IPS-18c (cell line): ENCODE results near the gene TMEM120B.
A peak's percentile ranks its signal among the peaks of the same experiment; 100 is the strongest.
"Not testable (repeated sequence)": the region's sequence is repeated elsewhere in the genome, so short reads cannot be mapped to it uniquely, and the experiment has no call there.

Source experiments
- H3K4me3 ChIP-seq: 2 replicates; pipeline ENCODE4 v1.7.0; 2013; ENCODE audit warnings: low read depth, mild to moderate bottlenecking, low read length, moderate library complexity; ENCODE audit not compliant: insufficient read depth
- H3K9me3 ChIP-seq: one replicate; pipeline ENCODE4 v1.6.1; 2013; ENCODE audit warnings: mild to moderate bottlenecking, low read length, moderate library complexity; ENCODE audit not compliant: control insufficient read depth, insufficient read depth

TMEM120B gene

DNA sequence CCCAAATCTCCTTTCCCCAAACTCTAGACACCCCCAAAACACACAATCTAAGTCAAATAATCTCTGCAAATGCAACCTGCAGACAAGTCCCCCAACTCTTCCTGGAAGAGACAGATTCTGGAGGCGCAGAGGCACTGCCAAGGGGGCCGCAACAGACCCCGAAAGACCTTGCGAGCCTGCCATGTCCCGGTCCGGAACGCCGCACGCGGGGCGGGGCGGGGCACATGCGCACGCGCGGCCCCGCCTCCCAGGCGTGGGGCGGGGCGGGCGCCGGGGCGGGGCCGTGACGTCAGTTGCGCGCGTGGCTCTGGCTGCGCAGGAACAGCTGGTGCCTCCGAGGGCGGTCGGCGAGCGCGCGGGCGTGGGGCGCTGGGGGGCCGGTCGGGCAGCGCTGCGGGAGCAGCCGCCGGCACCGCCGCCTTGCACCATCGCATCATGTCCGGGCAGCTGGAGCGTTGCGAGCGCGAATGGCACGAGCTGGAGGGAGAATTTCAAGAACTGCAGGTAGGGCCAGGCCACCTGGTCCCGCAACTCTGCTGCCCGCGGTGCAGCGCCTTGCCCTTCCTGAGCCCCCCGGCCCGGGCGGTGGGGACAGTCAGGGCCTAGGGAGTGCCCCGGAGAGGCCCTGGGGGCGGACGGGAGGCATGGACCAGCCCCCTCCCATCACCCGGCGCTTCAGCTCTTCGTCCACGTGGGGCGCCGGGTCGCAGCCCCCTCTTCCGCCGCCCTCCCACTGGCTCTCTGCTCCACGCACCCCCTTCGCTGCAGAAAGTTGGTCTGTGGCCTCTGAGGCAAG is at the start of gene TMEM120B:
TSS of gene TMEM120B (plus strand) at position 292 of the 796 bp plus-strand sequence. CDS start at position 436, 144 bp downstream.
- H3K9me3 ChIP-seq: no peaks in the 10 kb centered on the region
- peak within 1 kb of the TSS; percentile 94 for H3K4me3 ChIP-seq

DNA sequence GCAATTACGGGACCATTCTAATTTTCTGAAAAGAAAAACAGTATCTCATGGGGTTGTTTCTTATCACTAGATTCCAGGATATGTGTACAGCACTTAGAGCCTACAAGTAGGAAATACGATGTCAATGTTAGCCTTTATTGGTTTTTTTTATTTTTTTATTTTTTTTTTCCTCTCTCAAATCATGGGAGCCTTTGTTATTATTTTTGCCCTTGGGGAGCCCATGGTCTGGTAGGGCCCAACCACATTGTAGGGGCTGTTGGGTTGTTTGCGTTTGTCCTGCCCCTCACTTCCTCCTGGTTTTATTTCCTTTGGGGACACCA is 49.0 kb upstream of the TMEM120B start:
- H3K9me3 ChIP-seq: no peaks in the 10 kb centered on the region
- no peak overlapping the region; the same call in 1 of the 2 replicates for H3K4me3 ChIP-seq

DNA sequence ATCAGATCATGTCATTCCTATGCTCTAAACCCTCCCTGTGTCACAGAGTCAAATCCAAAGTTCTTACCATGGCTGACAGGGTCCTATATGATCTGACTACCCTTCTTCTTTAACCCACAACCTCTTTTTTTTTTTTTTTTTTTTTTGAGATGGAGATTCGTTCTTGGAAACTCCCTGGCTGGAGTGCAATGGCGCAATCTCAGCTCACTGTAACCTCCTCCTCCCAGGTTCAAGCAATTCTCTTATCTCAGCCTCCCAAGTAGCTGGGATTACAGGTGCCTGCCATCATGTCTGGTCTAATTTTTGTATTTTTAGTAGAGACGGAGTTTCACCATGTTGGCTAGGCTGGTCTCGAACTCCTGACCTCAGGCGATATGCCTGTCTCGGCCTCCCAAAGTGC is 45.7 kb upstream of the TMEM120B start:
- not testable (repeated sequence) for H3K4me3 ChIP-seq, H3K9me3 ChIP-seq

DNA sequence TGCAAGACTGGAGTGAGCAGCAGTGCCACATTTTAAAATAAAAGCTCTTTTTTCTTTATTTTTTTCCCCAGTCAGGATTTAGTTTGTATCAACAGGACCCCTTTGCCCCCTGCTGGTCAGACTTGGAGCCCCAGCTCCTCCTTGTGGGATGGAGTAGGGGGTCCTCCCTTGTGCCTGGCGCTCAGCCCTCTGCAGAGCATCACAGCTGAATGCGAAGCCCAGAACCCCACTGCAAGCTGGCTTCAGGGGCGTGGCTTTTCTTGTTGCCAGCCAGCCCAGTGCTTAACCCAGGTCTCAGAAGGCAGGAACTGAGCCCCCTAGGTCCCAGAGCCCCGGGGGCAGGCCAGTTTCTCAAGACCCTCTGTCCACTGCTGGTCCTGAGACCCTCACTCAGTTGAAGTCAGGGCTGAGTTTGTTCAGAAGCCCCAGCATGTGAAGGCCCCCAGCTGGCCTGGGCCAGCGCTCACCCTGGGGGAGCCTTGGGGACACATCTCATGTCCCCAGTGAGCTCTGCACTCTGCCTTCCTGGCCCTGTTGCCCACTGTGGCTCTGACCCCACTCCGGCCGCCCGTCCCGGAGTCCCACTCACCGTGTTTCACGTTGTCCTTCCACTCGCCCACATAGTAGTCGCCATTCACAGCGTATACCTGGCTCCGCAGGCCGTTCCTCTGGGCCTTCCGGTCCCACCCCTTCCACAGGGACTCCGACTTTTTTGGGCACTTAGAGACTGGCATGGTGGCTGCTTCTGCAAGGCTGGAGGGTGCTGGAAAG is 43.6 kb upstream of the TMEM120B start:
- no peak overlapping the region for H3K4me3 ChIP-seq
- H3K9me3 ChIP-seq: no peaks in the 10 kb centered on the region

DNA sequence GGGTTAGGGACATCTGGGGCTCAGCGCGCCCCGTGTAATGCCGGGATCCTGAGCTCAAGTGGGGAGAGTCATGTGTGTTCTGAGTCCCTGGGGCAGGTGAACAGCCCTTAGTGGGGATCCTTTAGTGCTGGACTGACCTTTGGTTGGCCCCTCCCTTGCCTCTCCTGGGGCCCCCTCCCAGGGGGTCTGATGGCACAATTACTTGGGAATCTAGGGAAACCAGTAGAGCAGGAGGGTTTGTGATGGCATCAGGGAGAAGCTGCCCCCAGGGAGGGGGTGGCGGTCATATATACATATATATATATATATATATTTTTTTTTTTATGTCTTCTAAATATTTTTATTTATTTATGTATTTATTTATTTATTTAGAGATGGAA is 43.0 kb upstream of the TMEM120B start, which contains the start of gene MORN3:
TSS of gene MORN3 (minus strand) at position 134 of the 380 bp plus-strand sequence. CDS start 171 bp downstream, outside the sequence.
- Histone ChIP-seq H3K4me3 (no peak within 1 kb of the TSS), H3K9me3 (no peaks in the 10 kb centered on the region)

DNA sequence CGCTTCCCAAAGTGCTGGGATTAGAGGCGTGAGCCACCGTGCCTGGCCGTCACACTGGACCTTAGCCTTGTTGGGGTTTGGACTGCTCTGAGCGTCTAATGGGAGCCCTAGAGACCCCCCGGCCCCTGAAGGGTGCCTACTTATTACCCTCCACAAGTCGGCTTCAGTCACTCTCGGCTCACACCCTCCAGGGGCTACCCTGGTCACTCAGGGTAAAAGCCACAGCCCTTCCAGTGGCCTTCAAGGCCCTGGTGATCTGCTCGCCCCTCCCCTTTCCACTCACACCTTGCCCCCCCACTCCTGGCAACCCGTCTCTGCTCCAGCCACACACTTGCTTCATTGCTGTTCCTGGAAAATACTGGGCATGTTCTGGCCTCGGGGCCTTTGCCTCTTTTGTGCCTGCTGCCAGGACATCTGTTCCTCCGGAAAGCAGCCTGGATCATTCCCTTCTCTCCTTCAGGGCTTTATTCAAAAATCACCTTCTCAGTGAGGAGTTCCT is 39.5 kb upstream of the TMEM120B start:
- H3K9me3 ChIP-seq: no peaks in the 10 kb centered on the region
- peak overlapping the region; percentile 21 for H3K4me3 ChIP-seq

DNA sequence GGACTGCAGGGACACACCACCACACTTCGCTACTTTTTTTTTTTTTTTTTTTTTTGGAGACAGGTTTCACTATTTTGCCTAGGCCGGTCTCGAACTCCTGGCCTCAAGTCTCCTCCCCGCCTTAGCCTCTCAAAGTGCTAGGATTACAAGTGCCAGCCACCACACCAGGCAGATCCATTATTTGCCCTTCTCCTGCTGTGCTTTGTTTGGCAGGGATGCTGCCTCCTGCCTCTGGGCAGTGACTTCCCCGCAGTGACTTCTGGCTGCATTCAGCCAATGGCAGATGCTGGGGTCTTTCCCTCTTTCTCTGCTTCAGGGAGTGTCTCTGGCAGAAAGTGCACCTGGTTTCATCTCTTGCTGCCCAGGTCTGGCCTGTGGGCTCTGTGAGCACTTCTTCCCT is 36.4 kb upstream of the TMEM120B start:
- H3K4me3 ChIP-seq: no peak overlapping the region; the same call in 1 of the 2 replicates
- no peaks in the 10 kb centered on the region for H3K9me3 ChIP-seq

DNA sequence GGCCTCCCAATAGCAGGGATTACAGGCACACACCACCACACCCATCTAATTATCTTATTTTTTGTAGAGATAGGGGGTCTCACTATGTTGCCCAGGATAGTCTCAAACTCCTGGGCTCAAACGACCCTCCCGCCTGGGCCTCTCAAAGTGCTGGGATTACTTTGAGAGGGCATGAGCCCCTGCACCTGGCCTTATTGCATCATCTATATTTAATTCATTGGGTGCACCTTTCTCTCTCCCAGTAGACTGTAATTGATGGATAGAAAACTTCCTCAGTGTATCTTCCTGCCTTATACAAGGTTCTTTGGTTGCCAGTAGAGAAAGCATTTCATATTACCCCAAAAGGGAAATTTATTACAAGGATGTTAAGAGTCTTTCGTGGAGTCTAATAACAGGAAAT is 34.2 kb upstream of the TMEM120B start:
- H3K9me3 ChIP-seq: no peaks in the 10 kb centered on the region
- H3K4me3 ChIP-seq: no peak overlapping the region

DNA sequence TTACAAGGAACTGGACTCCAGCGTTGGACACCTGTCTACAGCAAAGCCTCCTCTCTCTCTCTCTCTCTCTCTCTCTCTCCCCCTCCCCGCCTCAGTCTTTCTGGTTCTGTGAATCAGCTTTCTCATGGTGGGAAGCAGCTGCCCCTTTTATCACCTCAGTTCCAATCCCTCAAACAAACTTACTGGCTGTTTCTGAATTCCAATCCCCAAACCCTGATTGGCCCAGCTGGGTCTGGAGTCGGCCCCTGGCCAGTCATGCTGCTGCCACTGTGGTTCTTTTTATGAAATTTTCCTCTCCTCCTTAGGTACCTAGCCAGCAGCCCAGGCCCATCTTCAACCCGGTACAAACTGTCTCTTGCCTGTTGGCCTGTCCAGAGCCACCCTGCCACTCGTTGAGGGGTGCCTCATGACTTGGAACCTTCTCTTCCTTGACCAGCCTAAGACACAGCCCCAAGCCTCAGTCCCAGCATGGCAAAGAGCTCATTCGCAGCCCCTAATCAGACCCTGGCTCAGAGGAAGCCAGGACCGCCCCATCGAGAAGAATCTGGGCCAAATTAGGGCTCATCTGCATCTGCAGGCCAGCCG is 33.7 kb upstream of the TMEM120B start:
- Histone ChIP-seq H3K9me3 (no peaks in the 10 kb centered on the region), H3K4me3 (no peak overlapping the region)

DNA sequence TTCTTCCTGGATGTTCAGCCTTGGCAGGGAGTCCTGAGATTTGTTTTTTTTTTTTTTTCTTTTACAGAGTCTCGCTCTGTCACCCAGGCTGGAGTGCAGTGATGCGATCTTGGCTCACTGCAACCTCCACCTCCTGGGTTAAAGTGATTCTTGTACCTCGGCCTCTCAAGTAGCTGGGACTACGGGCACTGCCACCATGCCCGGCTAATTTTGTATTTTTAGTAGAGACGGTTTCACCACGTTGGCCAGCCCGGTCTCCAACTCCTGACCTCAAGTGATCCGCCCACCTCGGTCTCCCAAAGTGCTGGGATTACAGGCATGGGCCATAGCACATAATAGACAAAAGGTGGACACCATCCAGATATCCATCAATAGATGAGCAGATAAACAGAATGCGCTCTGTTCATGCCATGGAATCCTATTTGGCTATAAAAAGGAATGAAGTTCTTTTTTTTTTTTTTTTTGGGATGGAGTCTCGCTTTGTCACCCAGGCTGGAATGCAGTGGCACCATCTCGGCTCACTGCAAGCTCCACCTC is 32.8 kb upstream of the TMEM120B start:
- not testable (repeated sequence) for H3K4me3 ChIP-seq, H3K9me3 ChIP-seq

DNA sequence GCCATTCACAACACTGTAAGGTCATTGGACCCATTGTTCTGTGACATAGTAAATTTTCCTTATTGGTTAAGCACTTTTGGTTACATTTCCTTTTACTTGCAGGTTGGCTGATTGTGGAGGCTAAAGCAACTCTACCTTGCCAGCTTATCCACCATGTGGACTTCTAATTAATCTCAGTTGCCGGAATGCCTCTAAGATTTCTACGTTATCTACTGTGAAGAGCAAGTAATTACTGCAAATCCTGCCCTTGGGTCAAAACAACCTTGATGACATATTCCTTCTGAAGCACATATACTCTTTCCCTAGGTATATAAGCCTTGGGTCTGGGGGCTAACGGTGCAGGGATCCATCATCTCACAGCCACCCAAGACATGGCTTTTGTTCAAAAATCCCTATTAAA is 23.6 kb upstream of the TMEM120B start:
- H3K4me3 ChIP-seq: no peak overlapping the region
- no peaks in the 10 kb centered on the region for H3K9me3 ChIP-seq

DNA sequence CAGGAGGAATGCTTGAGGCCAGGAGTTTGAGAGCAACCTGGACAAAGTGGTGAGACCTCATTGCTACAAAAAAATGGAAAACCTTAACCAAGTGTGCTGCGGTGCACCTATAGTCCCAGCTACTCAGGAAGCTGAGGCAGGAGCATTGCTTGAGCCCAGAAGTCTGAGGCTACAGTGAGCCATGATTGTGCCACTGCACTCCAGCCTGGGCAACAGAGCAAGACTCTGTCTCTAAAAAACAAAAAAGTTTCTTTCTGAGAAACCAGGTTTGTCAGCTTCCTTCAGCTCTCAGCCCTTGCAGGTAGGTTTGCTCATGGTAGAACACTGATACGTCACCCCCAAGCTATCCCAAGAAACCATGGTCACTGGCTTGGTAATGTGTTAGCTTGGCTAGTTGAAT is 23.1 kb upstream of the TMEM120B start:
- Histone ChIP-seq H3K4me3 (no peak overlapping the region), H3K9me3 (no peaks in the 10 kb centered on the region)

DNA sequence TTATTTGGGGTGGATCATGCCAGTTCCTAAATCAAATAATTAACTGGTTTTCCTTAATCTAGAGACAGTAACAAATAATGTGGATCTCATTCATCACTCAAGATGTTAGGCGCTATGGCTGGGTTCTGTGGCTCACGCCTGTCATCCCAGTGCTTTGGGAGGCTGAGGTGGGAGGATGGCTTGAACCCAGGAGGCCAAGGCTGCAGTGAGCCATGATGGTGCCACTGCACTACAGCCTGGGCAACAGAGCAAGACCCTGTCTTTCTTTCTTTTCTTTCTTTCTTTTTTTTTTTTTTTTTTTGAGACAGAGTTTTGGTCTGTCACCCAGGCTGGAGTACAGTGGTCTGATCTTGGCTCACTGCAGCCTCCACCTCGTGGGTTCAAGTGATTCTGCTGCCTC is 19.8 kb upstream of the TMEM120B start:
- H3K4me3 ChIP-seq, H3K9me3 ChIP-seq: not testable (repeated sequence)

DNA sequence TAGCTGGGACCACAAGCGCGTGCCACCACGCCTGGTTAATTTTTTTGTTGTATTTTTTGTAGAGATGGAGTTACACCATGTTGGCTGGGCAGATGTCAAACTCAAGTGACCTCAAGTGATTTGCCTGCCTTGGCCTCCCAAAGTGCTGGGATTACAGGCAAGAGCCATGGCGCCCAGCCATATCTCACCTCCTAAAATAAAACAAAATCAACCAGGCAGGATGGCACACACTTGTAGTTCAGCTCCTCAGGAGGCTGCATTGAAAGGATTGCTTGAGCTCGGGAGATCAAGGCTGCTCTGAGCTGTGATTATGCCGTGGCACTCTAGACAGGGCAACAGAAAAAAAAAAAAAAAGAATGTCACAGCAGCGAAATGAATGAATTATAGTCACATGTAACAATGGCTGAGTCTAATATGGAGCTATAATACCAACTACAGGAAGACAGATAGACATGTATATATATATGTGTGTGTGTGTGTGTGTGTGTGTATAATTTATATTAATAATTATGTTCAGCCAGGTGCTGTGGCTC is 19.3 kb upstream of the TMEM120B start:
- Histone ChIP-seq H3K9me3 (no peaks in the 10 kb centered on the region), H3K4me3 (no peak overlapping the region)

DNA sequence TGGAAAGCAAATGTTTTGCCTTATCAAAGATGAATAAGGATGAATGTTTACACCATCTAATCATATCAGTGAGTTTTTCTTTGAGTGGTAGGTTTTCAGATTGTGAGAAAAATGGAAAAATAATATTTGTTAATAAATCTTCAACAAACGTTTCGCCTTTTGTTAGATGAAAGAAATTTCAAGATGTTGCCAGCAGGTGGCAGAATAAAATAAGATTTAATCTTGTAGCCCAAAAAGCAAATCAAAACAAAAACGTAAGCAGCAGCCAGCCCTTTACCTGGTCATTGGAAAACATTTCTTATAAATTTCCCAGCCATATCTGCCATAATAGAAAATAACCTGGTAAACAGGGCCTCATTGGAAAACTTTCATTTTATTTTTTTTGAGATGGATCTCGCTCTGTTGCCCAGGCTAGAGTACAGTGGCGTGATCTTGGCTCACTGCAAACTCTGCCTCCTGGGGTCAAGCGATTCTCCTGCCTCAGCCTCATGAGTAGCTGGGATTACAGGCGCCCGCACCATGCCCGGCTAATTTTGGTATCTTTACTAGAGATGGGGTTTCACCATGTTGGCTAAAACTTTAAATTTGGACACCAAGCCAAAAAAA is 15.4 kb upstream of the TMEM120B start:
- no peak overlapping the region for H3K4me3 ChIP-seq
- no peaks in the 10 kb centered on the region for H3K9me3 ChIP-seq

DNA sequence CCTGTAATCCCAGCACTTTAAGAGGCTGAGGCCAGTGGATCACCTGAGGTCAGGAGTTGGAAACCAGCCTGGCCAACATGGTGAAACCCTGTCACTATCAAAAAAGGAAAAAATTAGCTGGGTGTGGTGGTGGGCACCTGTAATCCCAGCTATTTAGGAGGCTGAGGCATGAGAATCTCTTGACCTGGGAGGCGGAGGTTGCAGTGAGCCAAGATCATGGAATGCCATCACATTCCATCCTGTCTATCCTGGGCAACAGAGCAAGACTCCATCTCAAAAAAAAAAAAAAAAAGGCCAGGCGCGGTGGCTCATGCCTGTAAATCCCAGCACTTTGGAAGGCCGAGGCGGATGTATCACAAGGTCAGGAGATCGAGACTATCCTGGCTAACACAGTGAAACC is 14.7 kb upstream of the TMEM120B start:
- not testable (repeated sequence) for H3K4me3 ChIP-seq, H3K9me3 ChIP-seq

DNA sequence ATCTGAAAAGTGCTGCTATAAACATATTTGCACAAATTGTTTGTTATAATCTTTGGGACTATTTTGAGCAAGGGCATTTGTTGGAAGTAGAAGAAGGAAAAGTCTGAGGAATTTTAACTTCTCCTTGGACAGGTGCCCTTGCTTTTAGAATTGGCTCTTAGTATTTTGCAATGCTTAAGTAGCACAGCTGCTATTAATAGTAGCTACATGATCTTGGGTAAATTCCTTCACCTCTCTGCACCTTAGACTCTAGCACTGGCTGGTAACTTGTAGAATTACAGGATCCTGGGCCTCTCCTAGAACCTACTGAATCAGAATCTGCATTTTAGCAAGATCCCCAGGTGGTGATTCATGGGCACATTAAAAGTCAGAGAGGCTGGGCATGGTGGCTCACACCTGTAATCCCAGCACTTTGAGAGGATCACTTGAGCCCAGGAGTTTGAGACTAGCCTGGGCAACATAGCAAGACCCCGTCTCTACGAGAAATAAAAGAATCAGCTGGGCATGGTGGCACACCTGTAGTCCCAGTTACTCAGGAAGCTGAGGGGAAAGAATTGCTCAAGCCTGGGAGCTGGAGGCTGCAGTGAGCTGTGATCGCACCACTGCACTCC is 10.8 kb upstream of the TMEM120B start:
- H3K9me3 ChIP-seq: no peaks in the 10 kb centered on the region
- H3K4me3 ChIP-seq: no peak overlapping the region
